OCI-LY7 (cell line): Measurements from ENCODE around the gene AKAP3.

Experiments used
- CTCF ChIP-seq: fragments of 200-600 bp; sonication (generic); conservative IDR thresholded peaks from 2 replicates; pipeline ENCODE4 v1.5.1; 2014; ENCODE audit warnings: mild to moderate bottlenecking, antibody characterized with exemption, low read length, moderate library complexity, mixed read lengths
- EZH2phosphoT487 ChIP-seq: fragments of 200-600 bp; sonication (generic); IDR thresholded peaks from 2 replicates; pipeline ENCODE4 v1.6.1; 2018; ENCODE audit warnings: low read depth, borderline replicate concordance, mild to moderate bottlenecking, mixed run types, antibody characterized with exemption, low read length, moderate library complexity, mixed read lengths

DNA sequence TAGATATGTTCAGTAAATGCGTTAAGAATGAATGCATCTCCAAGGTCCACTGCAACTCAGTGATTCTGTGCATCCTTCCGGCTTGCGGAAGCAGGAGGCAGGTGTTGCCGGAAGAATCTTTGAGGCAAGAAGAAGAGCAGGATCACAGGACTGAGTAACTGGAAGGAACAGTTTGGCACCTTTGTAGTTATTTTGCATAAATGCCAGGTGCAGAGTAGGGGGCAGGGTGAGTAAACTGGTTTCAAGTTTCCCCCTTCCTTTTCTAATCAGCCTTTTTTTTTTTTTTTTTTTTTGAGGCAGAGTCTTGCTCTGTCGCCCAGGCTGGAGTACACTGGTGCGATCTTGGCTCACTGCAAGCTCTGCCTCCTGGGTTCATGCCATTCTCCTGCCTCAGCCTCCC, 64.6 kb downstream of the AKAP3 start:
- no peak for TF ChIP-seq CTCF
- no peak for TF ChIP-seq EZH2phosphoT487
